ENCODE measurements around the gene ATP9B. TPM values are rescaled to one million over a fixed set of nuclear protein-coding genes. Genes with fewer than 3 reads are reported as not detected.

ATP9B gene
- total RNA-seq, 2 donors from 2014 or later: 29.1 to 38.1 TPM

DNA sequence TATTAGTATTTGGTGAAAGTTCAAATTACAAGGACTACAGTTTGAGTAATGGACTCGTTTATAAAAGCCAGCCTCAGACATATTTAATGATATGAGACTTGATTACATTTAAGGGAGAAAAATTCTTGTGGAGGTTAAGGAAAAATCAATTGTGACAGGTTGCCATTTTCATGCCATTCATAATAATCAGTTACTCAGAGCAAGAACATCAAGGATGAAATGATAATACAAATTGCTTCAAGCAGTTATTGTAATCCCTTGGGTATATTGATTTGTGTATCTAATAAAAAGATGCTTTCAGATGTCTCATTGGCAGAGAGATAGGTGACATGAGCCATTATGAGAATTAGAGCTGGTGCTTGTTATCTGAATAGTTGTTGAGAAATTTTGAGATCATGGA, 153.6 kb downstream of the ATP9B start:
- Histone ChIP-seq H3K9ac (ENCODE audit: extremely low read depth, low read length, poor library complexity, severe bottlenecking) (no peak overlapping the region), H3K36me3 (ENCODE audit: control insufficient read depth, insufficient read depth, low read length) (no peaks in the 10 kb centered on the region), H3K9me3 (ENCODE audit: control insufficient read depth, low read length) (no peaks in the 10 kb centered on the region), H3K4me1 (ENCODE audit: control insufficient read depth, insufficient read depth, low read length) (no peaks in the 10 kb centered on the region), H3K4me3 (ENCODE audit: low read length) (no peak overlapping the region), H3K27ac (ENCODE audit: low read depth, low read length) (no peak overlapping the region), H3K27me3 (ENCODE audit: control insufficient read depth, insufficient read depth, low read length, poor library complexity, severe bottlenecking) (no peaks in the 10 kb centered on the region)
- H3K4me3 Mint-ChIP-seq: no peak overlapping the region
- WGBS, 2 experiments (ENCODE audit: insufficient coverage in 1 of 2, insufficient read length in 1 of 2): 100% methylated on average over 1 of the region's 1 CpG; no CpG with 5 or more reads in 1 of the 2 experiments
- H3K4me1 Mint-ChIP-seq: no peaks in the 10 kb centered on the region
- H3K36me3 Mint-ChIP-seq (ENCODE audit: low read depth): peaks cover 3% of the 10 kb centered on the region
- no peaks in the 10 kb centered on the region for H3K27me3 Mint-ChIP-seq (ENCODE audit: insufficient read depth)
- TF ChIP-seq, protein P1, sequence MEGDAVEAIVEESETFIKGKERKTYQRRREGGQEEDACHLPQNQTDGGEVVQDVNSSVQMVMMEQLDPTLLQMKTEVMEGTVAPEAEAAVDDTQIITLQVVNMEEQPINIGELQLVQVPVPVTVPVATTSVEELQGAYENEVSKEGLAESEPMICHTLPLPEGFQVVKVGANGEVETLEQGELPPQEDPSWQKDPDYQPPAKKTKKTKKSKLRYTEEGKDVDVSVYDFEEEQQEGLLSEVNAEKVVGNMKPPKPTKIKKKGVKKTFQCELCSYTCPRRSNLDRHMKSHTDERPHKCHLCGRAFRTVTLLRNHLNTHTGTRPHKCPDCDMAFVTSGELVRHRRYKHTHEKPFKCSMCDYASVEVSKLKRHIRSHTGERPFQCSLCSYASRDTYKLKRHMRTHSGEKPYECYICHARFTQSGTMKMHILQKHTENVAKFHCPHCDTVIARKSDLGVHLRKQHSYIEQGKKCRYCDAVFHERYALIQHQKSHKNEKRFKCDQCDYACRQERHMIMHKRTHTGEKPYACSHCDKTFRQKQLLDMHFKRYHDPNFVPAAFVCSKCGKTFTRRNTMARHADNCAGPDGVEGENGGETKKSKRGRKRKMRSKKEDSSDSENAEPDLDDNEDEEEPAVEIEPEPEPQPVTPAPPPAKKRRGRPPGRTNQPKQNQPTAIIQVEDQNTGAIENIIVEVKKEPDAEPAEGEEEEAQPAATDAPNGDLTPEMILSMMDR (conservative IDR thresholded peaks at IDR 0.05): no peak
- DNase-seq: no peak
- no peaks in the 10 kb centered on the region for H3K9me3 Mint-ChIP-seq
- H3K27ac Mint-ChIP-seq: no peak overlapping the region

DNA sequence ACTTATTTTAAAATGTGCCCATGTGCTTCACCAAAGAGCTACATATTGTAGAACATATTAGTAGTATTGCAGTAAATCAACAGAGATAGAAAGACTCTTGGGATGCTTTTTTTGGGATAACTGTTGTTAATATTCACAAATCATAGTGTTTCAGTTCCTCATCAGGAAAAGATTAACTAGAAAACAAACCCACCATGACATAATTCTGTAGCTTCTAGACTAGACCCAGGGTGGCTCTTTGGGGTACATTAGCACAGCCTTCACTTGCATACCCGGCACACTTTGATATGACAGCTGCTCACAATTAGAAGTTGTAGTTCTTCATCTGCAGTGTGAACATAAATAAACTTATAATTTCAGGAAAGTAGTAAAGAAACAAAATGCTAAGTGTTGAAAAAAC, 154.2 kb downstream of the ATP9B start:
- H3K27me3 Mint-ChIP-seq (ENCODE audit: insufficient read depth): no peaks in the 10 kb centered on the region
- no peaks in the 10 kb centered on the region for H3K4me1 Mint-ChIP-seq
- TF ChIP-seq, protein P1 (conservative IDR thresholded peaks at IDR 0.05): no peak
- Histone ChIP-seq H3K9ac (ENCODE audit: extremely low read depth, low read length, poor library complexity, severe bottlenecking) (no peak overlapping the region), H3K36me3 (ENCODE audit: control insufficient read depth, insufficient read depth, low read length) (no peaks in the 10 kb centered on the region), H3K27me3 (ENCODE audit: control insufficient read depth, insufficient read depth, low read length, poor library complexity, severe bottlenecking) (no peaks in the 10 kb centered on the region), H3K9me3 (ENCODE audit: control insufficient read depth, low read length) (no peaks in the 10 kb centered on the region), H3K27ac (ENCODE audit: low read depth, low read length) (no peak overlapping the region), H3K4me3 (ENCODE audit: low read length) (no peak overlapping the region), H3K4me1 (ENCODE audit: control insufficient read depth, insufficient read depth, low read length) (no peaks in the 10 kb centered on the region)
- 90% methylated on average over 1 of the region's 1 CpG; no CpG with 5 or more reads in 1 of the 2 experiments for WGBS, 2 experiments (ENCODE audit: insufficient coverage in 1 of 2, insufficient read length in 1 of 2)
- H3K9me3 Mint-ChIP-seq: no peaks in the 10 kb centered on the region
- DNase-seq: no peak
- H3K36me3 Mint-ChIP-seq (ENCODE audit: low read depth): no peaks in the 10 kb centered on the region
- H3K27ac Mint-ChIP-seq: no peak overlapping the region
- no peak overlapping the region for H3K4me3 Mint-ChIP-seq

DNA sequence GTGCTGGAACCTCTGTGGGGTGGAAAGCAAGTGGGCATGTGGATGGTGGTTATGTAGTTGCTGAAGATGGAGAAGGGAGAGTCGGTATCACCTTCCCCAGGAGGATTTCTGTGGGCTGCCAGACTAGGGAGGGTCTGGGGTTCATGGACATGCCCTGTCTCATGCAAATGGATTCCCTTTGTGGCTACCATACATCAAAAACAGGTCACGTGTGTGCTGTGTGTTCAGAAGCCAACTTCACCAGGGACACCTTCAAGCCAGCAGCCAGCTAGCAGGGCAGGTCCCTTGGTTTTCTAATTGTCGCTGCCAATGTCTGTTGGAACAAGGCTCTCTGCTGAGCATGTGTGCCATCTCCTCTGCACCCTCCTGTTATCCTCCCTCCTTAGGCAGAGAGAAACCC, 155.2 kb downstream of the ATP9B start:
- H3K4me1 ChIP-seq (ENCODE audit: control insufficient read depth, insufficient read depth, low read length): no peaks in the 10 kb centered on the region
- TF ChIP-seq, protein P1 (conservative IDR thresholded peaks at IDR 0.05): no peak
- Mint-ChIP-seq H3K9me3 (no peaks in the 10 kb centered on the region), H3K4me1 (no peaks in the 10 kb centered on the region), H3K36me3 (ENCODE audit: low read depth) (no peaks in the 10 kb centered on the region), H3K4me3 (no peak overlapping the region), H3K27ac (no peak overlapping the region), H3K27me3 (ENCODE audit: insufficient read depth) (no peaks in the 10 kb centered on the region)
- no peaks in the 10 kb centered on the region for H3K36me3 ChIP-seq (ENCODE audit: control insufficient read depth, insufficient read depth, low read length)
- H3K27me3 ChIP-seq (ENCODE audit: control insufficient read depth, insufficient read depth, low read length, poor library complexity, severe bottlenecking): no peaks in the 10 kb centered on the region
- H3K9me3 ChIP-seq (ENCODE audit: control insufficient read depth, low read length): no peaks in the 10 kb centered on the region
- no peak overlapping the region for H3K4me3 ChIP-seq (ENCODE audit: low read length)
- DNase-seq: no peak
- WGBS, 2 experiments (ENCODE audit: insufficient coverage in 1 of 2, insufficient read length in 1 of 2): 90 to 93% methylated on average over 2 to 3 of the region's 3 CpGs
- no peak overlapping the region for H3K27ac ChIP-seq (ENCODE audit: low read depth, low read length)
- H3K9ac ChIP-seq (ENCODE audit: extremely low read depth, low read length, poor library complexity, severe bottlenecking): no peak overlapping the region

All from endodermal cell (in vitro differentiated cells).